Stimulated activated CD8-positive, alpha-beta memory T cell treated with anti-CD3 and anti-CD28 coated beads, Interleukin-4, amount 100 ng/mL, for 1 hour (primary cell): Measurements from ENCODE around the gene SHC1.

Experiments
- DNase-seq, 2 donors: peaks; one replicate each; pipeline ENCODE4 v3.0.0-alpha.2; 2020; ENCODE audit warnings: low read depth in 2 of 2, low spot score in 1 of 2

SHC1 gene

GRCh38 chr1:154970631-154971340 lies at the start of gene SHC1:
TSS of gene SHC1 (minus strand) at chr1:154970747. CDS start at chr1:154970526, 221 bp downstream.
- no peak for DNase-seq

- DNase-seq = no peak
Measured at GRCh38 chr1:155019377-155020245, 49.1 kb upstream of the SHC1 start.

GRCh38 chr1:155018617-155019348 lies 48.2 kb upstream of the SHC1 start:
- DNase-seq = no peak

GRCh38 chr1:155017946-155018316 lies 47.4 kb upstream of the SHC1 start:
- DNase-seq = no peak

- DNase-seq = peak; percentile 74 to 84
Measured at GRCh38 chr1:155017041-155017945, 46.7 kb upstream of the SHC1 start.

- no peak for DNase-seq
Measured at GRCh38 chr1:155016231-155016831, 45.8 kb upstream of the SHC1 start.

GRCh38 chr1:155015527-155016230 lies 45.1 kb upstream of the SHC1 start:
- no peak for DNase-seq

GRCh38 chr1:155014709-155015508 lies 44.4 kb upstream of the SHC1 start:
- no peak for DNase-seq

- DNase-seq = no peak
Measured at GRCh38 chr1:155013632-155014031, 43.1 kb upstream of the SHC1 start.

- DNase-seq = no peak
Measured at GRCh38 chr1:155012776-155013602, 42.4 kb upstream of the SHC1 start.

GRCh38 chr1:155012026-155012546 lies 41.5 kb upstream of the SHC1 start:
- DNase-seq = no peak

- DNase-seq = no peak
Measured at GRCh38 chr1:155011437-155012025, 41.0 kb upstream of the SHC1 start.

GRCh38 chr1:155011004-155011416 lies 40.5 kb upstream of the SHC1 start:
- no peak for DNase-seq

- no peak for DNase-seq
Measured at GRCh38 chr1:155010211-155010918, 39.8 kb upstream of the SHC1 start.

GRCh38 chr1:155009742-155010141 lies 39.2 kb upstream of the SHC1 start:
- DNase-seq = no peak

GRCh38 chr1:155009221-155009711 lies 38.7 kb upstream of the SHC1 start:
- DNase-seq = no peak
